ENCODE data around the gene LRP1.

LRP1 gene

GRCh38 chr12:57157588-57158173 is 29.4 kb downstream of the LRP1 start:
- H3K9ac ChIP-seq (ENCODE audit: insufficient read length): no peak overlapping the region
- no peak for DNase-seq (ENCODE audit: low read depth, low spot score)
- peaks cover 54% of the 10 kb centered on the region; the same call in 1 of the 2 replicates for H3K36me3 ChIP-seq (ENCODE audit: insufficient read depth, low read length)

GRCh38 chr12:57158186-57158585 is 29.9 kb downstream of the LRP1 start:
- no peak for TF ChIP-seq EZH2 (IDR thresholded peaks at IDR 0.05)
- no peak for TF ChIP-seq FOXP2 (optimal IDR thresholded peaks at IDR 0.05; ENCODE audit: control extremely low read depth, extremely low read length, insufficient read depth)
- no peak for TF ChIP-seq POLR2AphosphoS5 (IDR thresholded peaks at IDR 0.05; ENCODE audit: borderline replicate concordance, low read depth, low read length)
- Histone ChIP-seq H3K9ac (ENCODE audit: insufficient read length) (no peak overlapping the region), H3K4me3 (no peak overlapping the region), H3K27ac (no peak overlapping the region), H3K36me3 (ENCODE audit: insufficient read depth, low read length) (peaks cover 57% of the 10 kb centered on the region; the same call in 1 of the 2 replicates), H3K9me3 (ENCODE audit: low read depth, low read length) (no peaks in the 10 kb centered on the region)
- no peak for DNase-seq (ENCODE audit: low read depth, low spot score)

More at GRCh38 chr12:57157588-57158173, 29.4 kb downstream of the LRP1 start:
- Histone ChIP-seq H3K27ac (no peak overlapping the region), H3K9me3 (ENCODE audit: low read depth, low read length) (no peaks in the 10 kb centered on the region), H3K4me3 (no peak overlapping the region)
- TF ChIP-seq EZH2 (IDR thresholded peaks at IDR 0.05): no peak
- TF ChIP-seq POLR2AphosphoS5 (IDR thresholded peaks at IDR 0.05; ENCODE audit: borderline replicate concordance, low read depth, low read length): no peak
- TF ChIP-seq FOXP2 (optimal IDR thresholded peaks at IDR 0.05; ENCODE audit: control extremely low read depth, extremely low read length, insufficient read depth): no peak

- no peak for DNase-seq (ENCODE audit: low read depth, low spot score)
- Histone ChIP-seq H3K27ac (no peak overlapping the region), H3K9me3 (ENCODE audit: low read depth, low read length) (no peaks in the 10 kb centered on the region), H3K9ac (ENCODE audit: insufficient read length) (no peak overlapping the region), H3K4me3 (no peak overlapping the region), H3K36me3 (ENCODE audit: insufficient read depth, low read length) (peaks cover 57% of the 10 kb centered on the region; the same call in 1 of the 2 replicates)
- TF ChIP-seq EZH2 (IDR thresholded peaks at IDR 0.05) (no peak), FOXP2 (optimal IDR thresholded peaks at IDR 0.05; ENCODE audit: control extremely low read depth, extremely low read length, insufficient read depth) (no peak), POLR2AphosphoS5 (IDR thresholded peaks at IDR 0.05; ENCODE audit: borderline replicate concordance, low read depth, low read length) (no peak)
These were observed 30.4 kb downstream of the LRP1 start for GRCh38 chr12:57158665-57159064.

- TF ChIP-seq FOXP2 (optimal IDR thresholded peaks at IDR 0.05; ENCODE audit: control extremely low read depth, extremely low read length, insufficient read depth) (no peak), EZH2 (IDR thresholded peaks at IDR 0.05) (no peak), POLR2AphosphoS5 (IDR thresholded peaks at IDR 0.05; ENCODE audit: borderline replicate concordance, low read depth, low read length) (no peak)
- no peak overlapping the region for H3K27ac ChIP-seq
- no peak for DNase-seq (ENCODE audit: low read depth, low spot score)
- H3K9me3 ChIP-seq (ENCODE audit: low read depth, low read length): no peaks in the 10 kb centered on the region
- H3K9ac ChIP-seq (ENCODE audit: insufficient read length): no peak overlapping the region
- peaks cover 61% of the 10 kb centered on the region; the same call in 1 of the 2 replicates for H3K36me3 ChIP-seq (ENCODE audit: insufficient read depth, low read length)
- no peak overlapping the region for H3K4me3 ChIP-seq
These were observed 31.0 kb downstream of the LRP1 start for GRCh38 chr12:57159311-57159710.

- TF ChIP-seq POLR2AphosphoS5 (IDR thresholded peaks at IDR 0.05; ENCODE audit: borderline replicate concordance, low read depth, low read length) (no peak), FOXP2 (optimal IDR thresholded peaks at IDR 0.05; ENCODE audit: control extremely low read depth, extremely low read length, insufficient read depth) (no peak), EZH2 (IDR thresholded peaks at IDR 0.05) (no peak)
- no peak overlapping the region for H3K9ac ChIP-seq (ENCODE audit: insufficient read length)
- no peak overlapping the region for H3K4me3 ChIP-seq
- no peak overlapping the region for H3K27ac ChIP-seq
- H3K36me3 ChIP-seq (ENCODE audit: insufficient read depth, low read length): peaks cover 62% of the 10 kb centered on the region; the same call in 1 of the 2 replicates
- no peaks in the 10 kb centered on the region for H3K9me3 ChIP-seq (ENCODE audit: low read depth, low read length)
- DNase-seq (ENCODE audit: low read depth, low spot score): no peak
These were observed 31.8 kb downstream of the LRP1 start for GRCh38 chr12:57160040-57160439.

- Histone ChIP-seq H3K9me3 (ENCODE audit: low read depth, low read length) (no peaks in the 10 kb centered on the region), H3K27ac (no peak overlapping the region), H3K4me3 (no peak overlapping the region), H3K9ac (ENCODE audit: insufficient read length) (no peak overlapping the region), H3K36me3 (ENCODE audit: insufficient read depth, low read length) (peaks cover 62% of the 10 kb centered on the region; the same call in 1 of the 2 replicates)
- no peak for TF ChIP-seq POLR2AphosphoS5 (IDR thresholded peaks at IDR 0.05; ENCODE audit: borderline replicate concordance, low read depth, low read length)
- TF ChIP-seq EZH2 (IDR thresholded peaks at IDR 0.05): no peak
- TF ChIP-seq FOXP2 (optimal IDR thresholded peaks at IDR 0.05; ENCODE audit: control extremely low read depth, extremely low read length, insufficient read depth): no peak
- no peak for DNase-seq (ENCODE audit: low read depth, low spot score)
These were observed 32.5 kb downstream of the LRP1 start for GRCh38 chr12:57160741-57161140.

GRCh38 chr12:57161491-57161890 is 33.2 kb downstream of the LRP1 start:
- Histone ChIP-seq H3K9ac (ENCODE audit: insufficient read length) (no peak overlapping the region), H3K36me3 (ENCODE audit: insufficient read depth, low read length) (peaks cover 59% of the 10 kb centered on the region; the same call in 1 of the 2 replicates), H3K27ac (no peak overlapping the region), H3K9me3 (ENCODE audit: low read depth, low read length) (no peaks in the 10 kb centered on the region), H3K4me3 (no peak overlapping the region)
- TF ChIP-seq FOXP2 (optimal IDR thresholded peaks at IDR 0.05; ENCODE audit: control extremely low read depth, extremely low read length, insufficient read depth): no peak
- no peak for TF ChIP-seq POLR2AphosphoS5 (IDR thresholded peaks at IDR 0.05; ENCODE audit: borderline replicate concordance, low read depth, low read length)
- no peak for TF ChIP-seq EZH2 (IDR thresholded peaks at IDR 0.05)
- DNase-seq (ENCODE audit: low read depth, low spot score): no peak

- DNase-seq (ENCODE audit: low read depth, low spot score): no peak
- Histone ChIP-seq H3K9ac (ENCODE audit: insufficient read length) (no peak overlapping the region), H3K9me3 (ENCODE audit: low read depth, low read length) (no peaks in the 10 kb centered on the region), H3K4me3 (no peak overlapping the region), H3K27ac (no peak overlapping the region), H3K36me3 (ENCODE audit: insufficient read depth, low read length) (peaks cover 63% of the 10 kb centered on the region; the same call in 1 of the 2 replicates)
- TF ChIP-seq POLR2AphosphoS5 (IDR thresholded peaks at IDR 0.05; ENCODE audit: borderline replicate concordance, low read depth, low read length) (no peak), EZH2 (IDR thresholded peaks at IDR 0.05) (no peak), FOXP2 (optimal IDR thresholded peaks at IDR 0.05; ENCODE audit: control extremely low read depth, extremely low read length, insufficient read depth) (no peak)
These were observed 34.4 kb downstream of the LRP1 start for GRCh38 chr12:57162553-57163125.

Measured in SK-N-MC (cell line).